ENCODE results near the gene NADK. TPM values are rescaled to one million over a fixed set of nuclear protein-coding genes. Genes with fewer than 3 reads are reported as not detected.
"Not testable (repeated sequence)": the region's sequence is repeated elsewhere in the genome, so short reads cannot be mapped to it uniquely, and the experiment has no call there.

Gene NADK
- polyA plus RNA-seq, 1 donor (not counting 4 experiments of a cell fraction or from before 2014, with no cell fraction given), result 54.8 TPM

GRCh38 chr1:1728308-1729005 lies 49.8 kb downstream of the NADK start:
- H3K4me3 ChIP-seq (ENCODE audit: control insufficient read depth in 2 of 3, extremely low read depth in 1 of 3, insufficient read depth in 2 of 3, low read depth in 1 of 3, low read length in 3 of 3); H2AFZ ChIP-seq (ENCODE audit: control insufficient read depth, low read length); H4K20me1 ChIP-seq (ENCODE audit: control insufficient read depth, extremely low read depth, insufficient read depth, low read length); H3K9me3 ChIP-seq (ENCODE audit: control insufficient read depth, low read depth, low read length); DNase-seq (ENCODE audit: low read depth, low spot score); dilution Hi-C loops (cut with MboI; ENCODE audit: extremely low pct_ligation_motif_present, low sequenced_read_pairs); H3K36me3 ChIP-seq (ENCODE audit: control insufficient read depth in 2 of 2, extremely low read depth in 1 of 2, insufficient read depth in 2 of 2, low read length in 2 of 2); H3K27me3 ChIP-seq (ENCODE audit: control insufficient read depth, extremely low read depth, insufficient read depth, low read length); H3K9ac ChIP-seq (ENCODE audit: control insufficient read depth, extremely low read depth, insufficient read depth, low read length); H3K27ac ChIP-seq (ENCODE audit: control insufficient read depth, insufficient read depth, low read length); FAIRE-seq; H3K4me1 ChIP-seq (ENCODE audit: control insufficient read depth, extremely low read depth, insufficient read depth, low read length); H3K79me2 ChIP-seq (ENCODE audit: control insufficient read depth, insufficient read depth, low read length); H3K4me2 ChIP-seq (ENCODE audit: control insufficient read depth, extremely low read depth, insufficient read depth, low read depth, low read length); H3K9me1 ChIP-seq (ENCODE audit: control insufficient read depth, extremely low read depth, insufficient read depth, low read length): not testable (repeated sequence)

GRCh38 chr1:1727131-1727651 lies 51.1 kb downstream of the NADK start:
- H3K9me1 ChIP-seq (ENCODE audit: control insufficient read depth, extremely low read depth, insufficient read depth, low read length); FAIRE-seq; H3K79me2 ChIP-seq (ENCODE audit: control insufficient read depth, insufficient read depth, low read length); H3K4me3 ChIP-seq (ENCODE audit: control insufficient read depth in 2 of 3, extremely low read depth in 1 of 3, insufficient read depth in 2 of 3, low read depth in 1 of 3, low read length in 3 of 3); H3K9me3 ChIP-seq (ENCODE audit: control insufficient read depth, low read depth, low read length); H2AFZ ChIP-seq (ENCODE audit: control insufficient read depth, low read length); H3K9ac ChIP-seq (ENCODE audit: control insufficient read depth, extremely low read depth, insufficient read depth, low read length); H4K20me1 ChIP-seq (ENCODE audit: control insufficient read depth, extremely low read depth, insufficient read depth, low read length); H3K4me1 ChIP-seq (ENCODE audit: control insufficient read depth, extremely low read depth, insufficient read depth, low read length); dilution Hi-C loops (cut with MboI; ENCODE audit: extremely low pct_ligation_motif_present, low sequenced_read_pairs); H3K27me3 ChIP-seq (ENCODE audit: control insufficient read depth, extremely low read depth, insufficient read depth, low read length); H3K27ac ChIP-seq (ENCODE audit: control insufficient read depth, insufficient read depth, low read length); H3K4me2 ChIP-seq (ENCODE audit: control insufficient read depth, extremely low read depth, insufficient read depth, low read depth, low read length); DNase-seq (ENCODE audit: low read depth, low spot score); H3K36me3 ChIP-seq (ENCODE audit: control insufficient read depth in 2 of 2, extremely low read depth in 1 of 2, insufficient read depth in 2 of 2, low read length in 2 of 2): not testable (repeated sequence)

- H3K9ac ChIP-seq (ENCODE audit: control insufficient read depth, extremely low read depth, insufficient read depth, low read length); H3K9me1 ChIP-seq (ENCODE audit: control insufficient read depth, extremely low read depth, insufficient read depth, low read length); DNase-seq (ENCODE audit: low read depth, low spot score); H4K20me1 ChIP-seq (ENCODE audit: control insufficient read depth, extremely low read depth, insufficient read depth, low read length); H3K4me1 ChIP-seq (ENCODE audit: control insufficient read depth, extremely low read depth, insufficient read depth, low read length); H3K4me2 ChIP-seq (ENCODE audit: control insufficient read depth, extremely low read depth, insufficient read depth, low read depth, low read length); H3K36me3 ChIP-seq (ENCODE audit: control insufficient read depth in 2 of 2, extremely low read depth in 1 of 2, insufficient read depth in 2 of 2, low read length in 2 of 2); FAIRE-seq; H3K9me3 ChIP-seq (ENCODE audit: control insufficient read depth, low read depth, low read length); H3K4me3 ChIP-seq (ENCODE audit: control insufficient read depth in 2 of 3, extremely low read depth in 1 of 3, insufficient read depth in 2 of 3, low read depth in 1 of 3, low read length in 3 of 3); H3K27me3 ChIP-seq (ENCODE audit: control insufficient read depth, extremely low read depth, insufficient read depth, low read length); H3K27ac ChIP-seq (ENCODE audit: control insufficient read depth, insufficient read depth, low read length); dilution Hi-C loops (cut with MboI; ENCODE audit: extremely low pct_ligation_motif_present, low sequenced_read_pairs); H2AFZ ChIP-seq (ENCODE audit: control insufficient read depth, low read length): not testable (repeated sequence)
- peaks cover 10% of the 10 kb centered on the region for H3K79me2 ChIP-seq (ENCODE audit: control insufficient read depth, insufficient read depth, low read length)
These were observed 52.2 kb downstream of the NADK start for GRCh38 chr1:1726088-1726487.

GRCh38 chr1:1724035-1724864 lies 54.0 kb downstream of the NADK start, which contains the start of gene CDK11A:
TSS of gene CDK11A (minus strand) at chr1:1724357. CDS start at chr1:1722818, 1,539 bp downstream.
- dilution Hi-C loops (cut with MboI; ENCODE audit: extremely low pct_ligation_motif_present, low sequenced_read_pairs); H3K27me3 ChIP-seq (ENCODE audit: control insufficient read depth, extremely low read depth, insufficient read depth, low read length); H3K9me1 ChIP-seq (ENCODE audit: control insufficient read depth, extremely low read depth, insufficient read depth, low read length); H3K36me3 ChIP-seq (ENCODE audit: control insufficient read depth in 2 of 2, extremely low read depth in 1 of 2, insufficient read depth in 2 of 2, low read length in 2 of 2); H4K20me1 ChIP-seq (ENCODE audit: control insufficient read depth, extremely low read depth, insufficient read depth, low read length); H3K4me1 ChIP-seq (ENCODE audit: control insufficient read depth, extremely low read depth, insufficient read depth, low read length); H3K9me3 ChIP-seq (ENCODE audit: control insufficient read depth, low read depth, low read length): not testable (repeated sequence)
- Histone ChIP-seq H3K4me3 (ENCODE audit: control insufficient read depth in 2 of 3, extremely low read depth in 1 of 3, insufficient read depth in 2 of 3, low read depth in 1 of 3, low read length in 3 of 3) (peak within 1 kb of the TSS; percentile 63 to 64 (median 63)), H3K4me2 (ENCODE audit: control insufficient read depth, extremely low read depth, insufficient read depth, low read depth, low read length) (peak within 1 kb of the TSS; percentile 32), H3K9ac (ENCODE audit: control insufficient read depth, extremely low read depth, insufficient read depth, low read length) (peak within 1 kb of the TSS; percentile 76), H2AFZ (ENCODE audit: control insufficient read depth, low read length) (peak within 1 kb of the TSS; percentile 49), H3K79me2 (ENCODE audit: control insufficient read depth, insufficient read depth, low read length) (peaks cover 15% of the 10 kb centered on the region), H3K27ac (ENCODE audit: control insufficient read depth, insufficient read depth, low read length) (peak within 1 kb of the TSS; percentile 60)
- DNase-seq (ENCODE audit: low read depth, low spot score) (peak; percentile 95), FAIRE-seq (peak; percentile 68)
